Hindlimb muscle (tissue), 1 donor: Measurements from ENCODE around the gene ADAP1. TPM values are rescaled to one million over a fixed set of nuclear protein-coding genes. Genes with fewer than 3 reads are reported as not detected.

ENCODE experiments used
- DNase-seq: peaks from one replicate; pipeline ENCODE4 v3.0.0-alpha.2; 2013
- polyA plus RNA-seq: library from polyadenylated mRNA; unstranded; fragments of 120-200 nt; gene quantifications from one replicate; pipeline ENCODE4 v1.2.1, GENCODE V29; 2013; ENCODE audit not compliant: insufficient read length

The ADAP1 gene
- polyA plus RNA-seq, 1 donor: 2.1 TPM

DNA sequence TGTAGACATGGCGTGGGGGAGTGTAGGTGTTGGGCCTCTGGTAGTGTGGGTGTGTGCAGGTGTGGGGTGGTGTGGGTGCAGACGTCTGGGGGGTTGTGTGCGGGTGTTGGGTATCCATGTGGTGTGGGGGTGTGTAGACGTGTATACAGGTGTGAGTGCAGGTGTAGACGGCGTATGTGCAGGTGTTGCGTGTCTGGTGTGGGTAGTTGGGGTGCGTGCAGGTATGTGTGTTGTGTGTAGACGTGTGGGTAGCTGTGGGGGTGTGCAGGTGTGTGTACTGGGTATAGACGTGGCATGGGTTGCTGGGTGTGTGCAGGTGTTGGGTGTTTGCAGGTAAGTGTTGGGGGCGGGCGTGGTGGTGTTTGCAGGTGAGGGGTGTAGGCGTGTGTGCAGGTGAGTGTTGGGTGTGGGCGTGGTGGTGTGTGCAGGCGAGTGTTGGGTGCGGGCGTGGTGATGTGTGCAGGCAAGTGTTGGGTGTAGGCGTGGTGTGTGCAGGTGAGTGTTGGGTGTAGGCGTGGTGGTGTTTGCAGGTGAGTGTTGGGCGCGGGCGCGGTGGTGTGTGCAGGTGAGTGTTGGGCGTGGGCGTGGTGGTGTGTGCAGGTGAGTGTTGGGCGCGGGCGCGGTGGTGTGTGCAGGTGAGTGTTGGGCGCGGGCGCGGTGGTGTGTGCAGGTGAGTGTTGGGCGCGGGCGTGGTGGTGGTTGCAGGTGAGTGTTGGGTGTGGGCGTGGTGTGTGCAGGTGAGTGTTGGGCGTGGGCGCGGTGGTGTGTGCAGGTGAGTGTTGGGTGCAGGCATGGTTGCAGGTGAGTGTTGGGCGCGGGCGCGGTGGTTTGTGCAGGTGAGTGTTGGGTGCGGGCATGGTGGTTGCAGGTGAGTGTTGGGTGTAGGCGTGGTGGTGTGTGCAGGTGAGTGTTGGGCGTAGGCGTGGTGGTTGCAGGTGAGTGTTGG is 61.6 kb downstream of the ADAP1 start:
- no peak for DNase-seq

DNA sequence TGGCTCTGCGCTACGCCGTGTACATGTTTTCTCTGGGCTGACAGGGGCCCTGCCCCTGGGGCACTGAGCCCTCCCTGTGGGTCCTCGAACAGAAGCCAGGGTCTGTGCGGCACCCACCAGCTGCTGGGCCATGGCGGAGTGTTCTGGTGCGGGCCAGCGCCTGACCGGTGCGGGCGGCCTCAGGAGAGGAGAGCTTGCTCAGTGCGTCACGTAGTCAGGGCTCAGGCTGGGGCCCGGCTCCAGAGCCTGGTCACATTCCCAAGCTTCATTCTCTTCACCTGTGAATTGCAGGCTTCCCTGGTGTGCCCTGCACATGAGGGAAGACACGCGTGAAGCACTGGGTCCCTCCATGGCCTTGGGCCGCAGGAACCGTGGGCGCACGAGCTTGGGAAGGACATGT is 62.7 kb downstream of the ADAP1 start:
- DNase-seq: no peak

DNA sequence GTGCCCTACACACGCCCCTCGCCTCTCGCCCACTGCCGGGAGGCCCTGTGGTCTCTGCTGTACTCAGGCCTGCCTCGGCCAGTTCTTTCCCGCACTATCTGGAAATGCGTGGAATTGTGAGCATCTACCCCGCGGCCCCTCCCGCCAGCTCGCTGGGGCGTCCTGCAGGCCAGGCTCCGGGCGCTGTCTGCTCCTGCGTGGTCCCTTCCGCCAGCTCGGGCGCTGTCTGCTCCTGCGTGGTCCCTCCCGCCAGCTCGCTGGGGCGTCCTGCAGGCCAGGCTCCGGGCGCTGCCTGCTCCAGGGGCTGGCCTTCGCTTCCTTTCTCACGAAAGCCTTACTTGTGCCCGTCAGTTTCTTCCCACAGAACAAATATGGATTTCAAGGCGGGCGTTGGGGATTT is 63.2 kb downstream of the ADAP1 start:
- DNase-seq: no peak

DNA sequence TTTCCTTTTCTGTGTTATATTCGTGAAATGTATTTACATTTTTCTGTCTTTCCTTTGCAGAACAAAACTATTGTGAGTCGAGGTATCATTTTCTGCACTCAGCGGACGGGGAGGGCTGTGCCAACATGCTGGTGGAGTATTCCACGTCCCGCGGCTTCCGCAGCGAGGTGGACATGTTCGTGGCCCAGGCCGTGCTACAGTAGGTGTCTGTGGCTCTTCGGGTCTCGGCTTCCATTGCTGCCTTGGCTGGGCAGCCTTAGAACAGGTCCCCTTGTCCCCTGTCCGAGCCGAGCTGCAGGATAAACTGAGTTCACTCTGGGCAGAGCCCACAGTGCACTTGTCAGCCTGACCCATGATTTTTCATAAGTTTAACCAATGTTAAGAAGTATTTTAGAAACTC is 63.6 kb downstream of the ADAP1 start:
- DNase-seq: no peak

DNA sequence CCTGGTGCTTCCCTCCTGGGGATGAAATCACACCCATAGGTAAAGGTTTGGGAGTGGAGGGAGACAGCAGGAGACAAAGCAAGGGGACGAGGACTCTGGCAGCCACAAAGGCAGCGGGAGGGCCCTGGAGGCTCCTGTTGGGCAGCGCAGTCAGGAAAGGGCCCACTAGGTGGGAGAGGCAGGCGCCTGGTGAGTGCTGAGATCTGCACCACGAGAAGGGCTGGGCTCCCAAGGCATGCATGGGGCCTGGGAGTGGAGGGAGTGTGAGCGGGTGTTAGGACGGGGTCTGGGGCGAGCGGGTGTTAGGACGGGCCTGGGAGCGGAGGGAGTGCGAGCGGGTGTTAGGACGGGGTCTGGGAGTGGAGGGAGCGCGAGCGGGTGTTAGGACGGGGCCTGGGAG is 65.1 kb downstream of the ADAP1 start:
- no peak for DNase-seq

DNA sequence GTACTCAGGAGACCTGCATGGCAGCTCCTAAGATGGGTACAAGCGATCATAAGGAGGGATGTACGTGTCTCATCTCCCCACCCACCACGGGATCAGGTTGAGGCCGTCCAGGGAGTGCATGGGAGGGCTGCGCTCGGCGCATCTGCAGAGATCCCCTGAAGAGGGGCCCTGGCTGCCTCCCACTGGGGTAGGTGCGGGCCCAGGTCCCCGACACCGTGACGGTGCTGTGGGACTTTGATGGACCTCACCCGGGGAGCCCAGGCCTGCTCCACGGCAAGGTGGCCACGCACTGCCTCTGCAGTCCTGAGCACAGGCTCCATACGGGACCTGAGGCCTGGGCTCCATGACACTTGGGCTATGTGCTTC is 65.5 kb downstream of the ADAP1 start:
- no peak for DNase-seq

DNA sequence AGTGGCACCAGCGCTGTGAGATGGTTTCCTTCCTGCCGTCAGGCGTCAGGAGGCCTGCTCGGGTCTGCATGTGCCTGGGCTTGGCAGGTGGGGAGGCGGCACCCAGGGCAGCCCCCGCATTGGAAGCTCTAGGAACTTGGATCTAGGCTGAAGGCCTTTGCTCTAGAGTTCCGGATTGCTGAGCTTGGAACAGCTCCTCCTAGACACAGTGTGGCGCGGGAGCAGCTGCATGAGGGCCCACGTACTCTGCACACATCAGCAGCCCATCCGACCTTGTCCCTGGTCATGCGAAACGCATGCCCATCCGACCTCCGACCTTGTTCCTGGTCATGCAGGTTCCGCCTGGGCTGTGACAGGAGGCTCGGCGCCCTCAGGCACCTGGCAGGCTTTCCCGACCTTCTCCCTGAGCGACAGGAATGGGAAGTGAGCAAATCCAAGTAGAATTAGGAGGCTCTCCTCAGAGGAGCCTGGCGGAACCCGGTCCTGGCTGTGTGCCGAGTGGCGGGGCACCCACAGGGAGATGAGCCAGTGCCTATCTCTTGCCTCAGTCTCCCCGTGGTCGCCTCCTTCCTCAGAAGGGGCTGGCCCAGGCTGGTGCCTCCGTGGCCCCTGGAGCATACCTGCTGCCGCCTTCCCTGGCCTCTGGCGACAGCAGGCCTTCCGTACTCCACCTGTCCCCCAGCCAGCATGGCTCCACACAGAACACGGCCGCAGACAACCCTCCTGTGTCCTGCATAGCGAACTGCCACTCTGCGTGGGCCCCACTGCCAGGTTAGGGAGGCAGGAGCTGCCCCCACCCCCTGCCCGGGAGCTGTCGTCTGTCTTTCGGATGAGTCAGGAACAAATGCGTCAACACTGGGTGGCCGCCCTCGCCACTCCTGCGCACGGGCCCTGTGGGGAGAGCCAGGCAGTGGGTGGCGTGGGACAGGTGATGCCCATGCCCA is 66.1 kb downstream of the ADAP1 start:
- no peak for DNase-seq

DNA sequence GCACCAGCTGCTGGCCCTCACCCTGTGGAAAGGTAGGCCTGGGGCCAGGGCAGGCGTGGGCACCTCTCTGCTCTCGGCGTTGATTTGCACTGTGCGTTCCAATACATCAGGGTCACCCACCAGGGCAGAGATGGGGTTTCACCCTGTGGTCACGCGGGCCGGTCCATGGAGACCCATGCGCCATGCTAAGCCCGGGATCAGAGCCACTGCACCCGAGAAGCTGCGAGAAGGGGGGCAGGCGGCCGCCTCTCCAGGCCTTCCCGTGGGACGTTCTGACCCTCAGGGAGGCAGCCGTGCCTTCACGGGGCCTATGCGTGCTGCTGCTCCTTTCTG is 67.0 kb downstream of the ADAP1 start:
- no peak for DNase-seq

DNA sequence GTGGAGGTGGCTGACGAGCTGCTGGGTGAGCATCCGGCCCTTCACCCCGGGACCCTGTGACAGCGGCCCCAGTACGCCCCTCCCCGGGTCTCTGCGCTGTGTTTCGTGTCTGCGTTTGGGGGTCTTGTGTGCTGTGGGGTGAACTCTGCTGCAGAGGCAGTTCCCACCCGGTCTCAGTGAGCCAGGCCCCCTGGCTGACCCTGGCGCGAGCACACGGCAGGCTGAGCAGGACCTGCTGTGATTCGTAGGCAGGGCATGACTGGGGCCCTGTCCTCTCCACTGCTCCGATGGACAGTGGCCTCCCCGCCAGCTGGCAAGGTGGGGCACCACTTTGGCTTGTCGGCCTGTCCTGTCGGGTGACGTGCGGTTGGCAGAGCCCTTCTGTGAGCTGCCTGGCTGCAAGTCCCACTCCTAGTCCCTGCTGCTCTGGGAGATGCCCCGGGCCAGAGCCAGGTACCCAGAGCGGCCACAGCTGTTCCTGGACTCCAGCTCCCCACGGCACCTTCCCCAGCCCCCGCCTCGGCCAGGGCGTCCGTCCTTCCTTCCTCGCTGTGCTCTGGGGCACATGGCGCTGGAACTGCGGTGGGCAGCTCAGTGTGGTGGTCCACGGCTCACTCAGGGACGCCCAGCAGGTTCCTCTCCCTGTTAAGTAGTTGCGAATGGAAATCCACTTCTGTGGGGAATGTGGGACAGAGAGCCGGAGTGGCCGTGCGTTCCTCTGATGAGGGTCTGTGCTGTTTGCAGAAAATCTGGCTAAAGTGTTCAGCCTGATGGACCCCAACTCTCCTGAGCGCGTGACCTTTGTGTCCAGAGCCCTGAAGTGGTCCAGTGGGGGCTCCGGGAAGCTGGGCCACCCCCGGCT is 67.6 kb downstream of the ADAP1 start:
- no peak for DNase-seq

DNA sequence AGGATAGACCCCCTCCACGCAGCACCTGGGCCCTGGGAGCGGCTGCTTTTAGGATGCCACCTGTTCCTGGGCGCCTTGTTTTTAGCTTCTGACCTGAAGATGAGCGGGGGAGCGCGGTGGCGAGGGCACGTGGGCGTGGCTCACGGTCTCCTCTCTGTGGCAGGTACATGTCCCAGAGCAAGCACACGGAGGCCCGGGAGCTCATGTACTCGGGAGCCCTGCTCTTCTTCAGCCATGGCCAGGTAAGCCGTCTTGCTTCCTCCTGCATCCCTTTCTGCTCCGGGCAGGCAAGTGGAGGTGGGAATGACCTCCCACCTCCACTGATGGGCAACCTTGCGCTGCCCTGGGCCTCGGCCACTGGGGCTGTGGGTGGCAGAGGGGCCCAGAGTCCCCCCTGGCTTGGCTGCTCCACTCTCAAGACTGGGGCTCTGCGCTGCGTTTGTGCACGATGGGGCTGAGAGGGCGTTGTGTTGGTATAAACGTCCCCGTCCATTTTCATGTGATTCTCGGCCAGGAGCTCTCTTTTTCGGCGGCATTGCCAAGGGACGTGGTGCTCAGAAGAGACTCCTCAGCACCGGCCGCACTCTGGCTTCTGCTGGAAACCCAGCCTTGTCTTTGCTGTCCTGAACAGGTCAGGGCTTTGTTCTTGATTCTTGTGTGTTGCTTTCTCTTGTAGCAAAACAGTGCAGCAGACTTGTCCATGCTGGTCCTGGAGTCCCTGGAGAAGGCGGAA is 68.4 kb downstream of the ADAP1 start:
- DNase-seq: no peak

DNA sequence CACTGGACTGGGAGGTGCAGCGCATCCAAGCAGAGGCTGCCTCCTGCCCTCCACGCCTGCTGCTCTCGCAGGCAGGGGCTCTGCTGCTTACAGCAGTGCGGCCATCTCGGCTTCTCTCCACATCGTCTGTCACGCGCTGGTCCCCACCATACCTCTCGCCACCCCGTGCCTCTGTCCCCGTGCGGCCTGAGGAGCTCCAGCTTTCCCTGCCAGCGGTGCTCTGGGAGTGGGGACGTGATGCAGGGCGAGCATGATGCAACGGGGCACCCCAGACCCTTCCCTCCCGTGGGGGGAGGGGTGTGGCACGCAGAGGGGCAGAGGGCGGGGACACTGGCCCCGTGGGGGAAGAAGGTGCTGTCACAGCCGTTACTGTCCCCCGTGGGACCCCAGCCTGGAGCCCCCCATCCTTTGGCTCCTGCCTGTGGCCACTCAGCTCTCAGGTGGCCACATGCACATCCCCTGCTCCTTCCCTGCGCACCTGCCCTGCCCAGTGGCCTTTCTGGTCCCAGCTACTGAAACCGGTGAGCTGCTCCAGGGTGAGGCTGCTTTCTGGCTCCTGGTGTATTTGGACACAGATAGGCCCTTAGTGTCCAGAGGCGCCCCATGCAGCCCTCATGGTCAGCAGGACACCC is 69.1 kb downstream of the ADAP1 start:
- no peak for DNase-seq

DNA sequence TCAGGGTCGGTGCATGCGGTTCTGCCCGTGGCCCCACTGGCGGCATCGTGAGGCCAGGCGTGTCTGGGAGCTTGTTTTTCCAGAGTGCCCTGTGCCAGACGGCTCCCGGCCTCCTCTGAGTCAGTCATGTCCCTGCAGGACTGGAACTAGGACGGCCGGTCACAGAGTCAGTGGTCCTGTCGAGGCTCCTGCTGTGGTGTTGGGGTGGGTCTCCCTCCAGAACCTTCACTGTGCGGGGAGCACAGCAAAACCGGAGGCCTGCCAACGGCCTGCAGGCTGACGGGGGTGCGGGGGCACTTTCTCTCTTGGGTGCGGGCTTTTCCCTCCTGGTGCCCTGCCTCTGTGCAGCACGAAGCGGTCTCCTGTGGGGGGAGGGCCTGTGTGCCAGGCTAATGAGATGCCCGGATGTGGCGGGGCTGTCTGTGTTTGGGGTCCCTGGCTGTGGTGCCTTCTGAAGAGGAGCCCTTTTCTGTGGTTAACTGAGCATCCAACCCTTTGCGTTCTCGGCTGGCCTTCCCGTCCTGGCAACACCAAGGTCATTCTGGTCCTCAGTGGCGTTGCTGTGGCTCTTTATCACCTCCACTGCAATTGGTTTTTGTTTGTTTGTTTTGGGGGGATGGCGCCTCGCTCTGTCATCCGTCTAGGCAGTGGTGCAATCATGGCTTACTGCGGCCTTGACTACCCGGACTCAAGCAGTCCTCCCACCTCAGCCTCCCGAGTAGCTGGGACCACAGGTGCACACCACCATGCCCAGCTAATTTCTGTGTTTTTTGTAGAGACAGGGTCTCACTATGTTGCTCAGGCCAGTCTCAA is 70.1 kb downstream of the ADAP1 start:
- no peak for DNase-seq

DNA sequence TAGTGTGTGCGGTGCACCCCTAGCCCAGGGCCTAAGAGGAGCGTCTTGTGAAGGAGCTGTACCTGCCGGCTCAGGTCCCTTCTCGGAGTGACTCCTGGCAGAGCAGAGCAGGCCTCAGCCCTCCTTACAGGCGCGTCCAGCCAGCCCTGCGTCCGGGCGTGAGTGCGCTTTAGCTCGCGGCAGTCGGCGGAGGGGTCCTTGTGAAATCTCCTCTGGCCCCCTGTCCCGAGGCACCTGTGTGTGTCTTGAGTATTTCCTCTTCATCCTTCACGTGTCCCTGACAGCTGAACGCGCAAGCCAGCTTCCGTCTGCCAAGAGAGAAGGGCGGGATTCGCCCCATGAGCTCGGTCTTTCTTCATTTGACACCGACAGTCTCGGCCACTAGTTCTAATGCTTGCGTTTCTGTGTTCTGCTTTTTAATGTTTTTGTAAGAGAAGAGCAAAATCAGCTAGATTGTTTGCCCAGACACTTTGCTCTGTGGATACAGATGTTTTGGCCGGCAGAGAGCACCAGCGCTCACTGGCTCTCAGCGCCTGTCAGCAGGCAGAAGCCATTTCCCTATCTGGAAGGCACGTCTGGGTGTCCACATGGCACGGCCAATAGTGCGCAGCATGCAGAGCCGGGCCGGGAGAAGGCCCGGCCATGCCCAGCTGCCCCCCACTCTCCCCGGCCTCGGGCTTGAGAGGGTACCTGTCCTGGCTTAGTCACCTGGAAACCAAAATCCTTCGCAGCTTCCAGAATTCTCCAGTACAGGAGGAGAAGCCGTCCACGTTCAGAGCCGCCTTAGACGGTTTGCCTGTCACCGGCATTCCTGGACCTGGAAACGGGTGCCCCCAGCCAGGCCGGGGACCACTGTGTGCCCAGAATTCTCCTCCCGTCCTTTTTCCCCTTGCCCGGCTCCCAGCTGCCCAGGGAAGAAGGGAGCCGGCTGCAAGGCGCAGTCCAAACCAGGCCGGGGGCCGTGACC is 71.1 kb downstream of the ADAP1 start:
- no peak for DNase-seq

DNA sequence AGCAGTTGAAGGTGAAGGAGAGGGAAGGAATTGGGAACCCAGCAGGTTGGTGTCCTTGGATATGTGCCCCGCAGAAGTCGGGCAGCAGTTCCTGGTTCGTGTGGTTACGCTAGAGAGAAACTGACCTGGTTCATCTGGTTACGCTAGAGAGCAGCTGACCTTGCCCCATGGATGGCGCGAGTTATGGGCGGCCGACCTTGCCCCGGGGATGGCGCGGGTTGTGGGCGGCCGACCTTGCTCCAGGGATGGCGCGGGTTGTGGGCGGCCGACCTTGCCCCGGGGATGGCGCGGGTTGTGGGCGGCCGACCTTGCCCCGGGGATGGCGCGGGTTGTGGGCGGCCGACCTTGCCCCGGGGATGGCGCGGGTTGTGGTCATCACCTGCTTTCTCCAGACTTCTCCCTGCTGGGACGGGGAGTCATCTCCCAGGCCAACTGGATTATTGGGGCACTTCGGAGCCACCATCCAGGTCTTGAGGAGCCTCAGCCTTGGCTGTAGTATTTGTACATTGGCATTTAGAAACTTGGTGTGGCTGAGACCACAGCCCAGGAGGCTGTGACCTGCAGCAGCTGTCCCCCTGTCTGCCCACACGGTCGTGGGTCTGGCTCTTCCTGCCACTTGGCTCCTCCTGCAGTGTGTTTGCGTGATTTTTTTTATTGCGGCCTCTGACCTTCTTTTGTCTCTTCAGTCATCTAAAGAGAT is 72.0 kb downstream of the ADAP1 start:
- no peak for DNase-seq

DNA sequence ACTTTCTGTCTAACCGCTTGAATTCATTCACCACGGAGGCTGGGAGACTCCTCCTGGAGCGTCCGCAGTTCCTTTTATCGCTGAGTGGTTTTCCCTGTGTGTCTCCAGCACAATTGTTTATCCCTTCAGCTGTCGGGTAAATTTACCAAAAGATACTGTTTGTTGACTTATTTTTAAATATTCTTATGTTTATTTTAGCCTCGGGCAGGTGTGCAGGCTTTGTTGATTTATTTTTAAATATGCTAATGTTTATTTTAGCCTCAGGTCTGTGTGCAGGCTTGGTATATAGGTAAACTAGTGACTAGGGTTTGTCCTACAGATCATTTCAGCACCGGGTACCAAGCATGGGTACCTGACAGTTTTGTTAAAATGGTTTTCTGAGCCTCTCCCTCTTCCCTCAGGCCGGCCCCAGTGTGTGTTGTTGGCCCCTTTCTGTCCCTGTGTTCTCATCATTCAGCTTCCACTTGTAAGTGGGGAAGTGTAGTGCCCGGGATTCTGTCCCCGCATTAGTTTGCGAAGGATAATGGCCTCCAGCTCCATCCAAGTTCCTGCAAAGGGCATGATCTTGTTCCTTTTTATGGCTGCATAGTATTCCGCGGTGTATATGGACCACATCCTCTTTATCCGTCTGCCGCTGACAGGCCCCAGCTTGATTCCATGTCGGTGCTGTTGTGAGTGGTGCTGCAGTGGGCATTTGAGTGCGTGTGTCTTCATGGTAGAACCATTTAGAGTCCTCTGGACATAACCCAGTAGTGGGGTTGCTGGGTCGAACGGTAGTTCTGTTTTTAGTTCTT is 72.8 kb downstream of the ADAP1 start:
- DNase-seq: no peak

DNA sequence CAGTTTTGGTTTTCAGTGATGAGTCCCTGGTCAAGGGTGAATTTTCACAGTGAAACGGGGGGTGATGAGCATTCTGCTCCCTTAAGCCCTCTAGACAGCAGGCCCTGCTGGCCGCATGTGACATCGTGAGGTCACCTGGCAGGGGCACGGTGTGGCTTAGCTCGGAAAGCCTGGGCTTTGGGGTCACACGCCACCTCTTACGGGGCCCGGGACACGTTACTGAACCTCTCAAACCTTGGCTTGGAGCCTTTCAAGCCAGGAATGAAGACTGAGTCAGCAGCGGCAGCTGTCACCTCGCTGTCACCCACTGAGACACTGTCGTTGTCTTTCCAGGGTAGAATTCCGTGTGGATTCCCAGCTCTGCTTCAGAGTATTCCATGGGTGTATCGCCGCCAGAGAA is 74.0 kb downstream of the ADAP1 start:
- no peak for DNase-seq

DNA sequence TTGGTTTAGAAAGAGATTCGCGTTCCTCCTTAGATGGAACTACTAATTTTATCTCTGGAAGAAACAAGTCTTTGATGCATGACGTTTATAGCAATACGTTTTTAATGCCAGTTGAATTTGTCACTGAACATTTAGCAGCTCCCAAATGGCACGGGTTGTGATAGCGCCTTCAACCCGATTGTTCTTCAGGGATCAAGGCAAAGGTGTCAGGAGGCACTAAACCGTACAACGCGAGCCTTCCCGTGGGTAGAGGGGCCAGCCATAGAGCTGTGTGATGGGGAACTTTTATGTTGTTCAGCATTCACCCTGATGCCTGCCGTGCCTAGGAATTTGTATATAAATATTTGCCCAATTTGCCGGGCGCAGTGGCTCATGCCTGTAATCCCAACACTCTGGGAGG is 74.8 kb downstream of the ADAP1 start:
- DNase-seq: no peak

DNA sequence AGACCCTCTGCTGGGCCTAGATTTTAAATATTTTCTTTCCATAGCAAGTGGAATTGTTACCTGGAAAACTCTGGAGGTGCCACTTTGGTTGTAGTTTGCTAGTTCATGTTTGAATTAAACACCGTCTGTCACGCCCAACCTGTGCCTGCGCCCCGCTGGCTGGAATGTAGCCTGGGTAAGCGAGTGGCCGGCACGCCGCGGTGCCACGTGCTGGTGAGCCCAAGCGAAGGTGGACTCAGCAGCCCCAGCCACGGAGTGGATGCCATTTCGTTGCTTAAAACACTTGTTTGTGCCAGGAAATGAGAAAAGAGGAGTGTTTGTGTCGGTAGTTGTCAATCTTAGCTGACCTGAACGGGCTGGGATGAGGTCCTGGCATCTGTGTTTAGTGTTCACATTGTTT is 75.4 kb downstream of the ADAP1 start:
- no peak for DNase-seq
